ENCODE measurements around the gene ABHD14A. TPM values are rescaled to one million over a fixed set of nuclear protein-coding genes. Genes with fewer than 3 reads are reported as not detected.

ABHD14A gene
- total RNA-seq, 4 donors from 2014 or later = 3.9 to 11.6 (median 7.7) TPM

DNA sequence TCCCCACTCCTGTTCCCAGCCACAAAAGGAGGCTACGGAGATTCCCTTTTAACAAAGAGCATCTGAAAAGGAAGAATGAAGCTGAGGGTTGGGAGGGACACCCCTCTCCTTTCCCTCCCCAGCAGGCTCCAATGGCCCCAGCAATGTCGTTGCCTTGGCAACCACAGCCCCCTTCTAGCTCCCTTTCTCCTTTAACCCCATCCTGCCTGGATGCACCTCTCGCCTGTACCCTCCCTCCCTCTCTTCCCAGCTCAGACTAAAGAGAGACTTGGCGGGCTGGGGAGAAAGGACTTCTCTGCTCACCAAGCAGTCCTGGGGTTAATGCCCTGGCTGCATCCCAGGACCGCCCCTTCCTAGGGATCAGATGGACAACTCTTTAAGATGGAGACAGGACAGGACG, 27.9 kb downstream of the ABHD14A start:
- Histone ChIP-seq H3K9me3 (no peaks in the 10 kb centered on the region), H3K36me3 (no peaks in the 10 kb centered on the region), H3K4me1 (peaks cover 0 to 19% (median 3%) of the 10 kb centered on the region in 4 donors), H3K27ac (no peak overlapping the region), H3K27me3 (no peaks in the 10 kb centered on the region), H3K4me3 (no peak overlapping the region)
- no peak for DNase-seq
- TF ChIP-seq, protein P1, sequence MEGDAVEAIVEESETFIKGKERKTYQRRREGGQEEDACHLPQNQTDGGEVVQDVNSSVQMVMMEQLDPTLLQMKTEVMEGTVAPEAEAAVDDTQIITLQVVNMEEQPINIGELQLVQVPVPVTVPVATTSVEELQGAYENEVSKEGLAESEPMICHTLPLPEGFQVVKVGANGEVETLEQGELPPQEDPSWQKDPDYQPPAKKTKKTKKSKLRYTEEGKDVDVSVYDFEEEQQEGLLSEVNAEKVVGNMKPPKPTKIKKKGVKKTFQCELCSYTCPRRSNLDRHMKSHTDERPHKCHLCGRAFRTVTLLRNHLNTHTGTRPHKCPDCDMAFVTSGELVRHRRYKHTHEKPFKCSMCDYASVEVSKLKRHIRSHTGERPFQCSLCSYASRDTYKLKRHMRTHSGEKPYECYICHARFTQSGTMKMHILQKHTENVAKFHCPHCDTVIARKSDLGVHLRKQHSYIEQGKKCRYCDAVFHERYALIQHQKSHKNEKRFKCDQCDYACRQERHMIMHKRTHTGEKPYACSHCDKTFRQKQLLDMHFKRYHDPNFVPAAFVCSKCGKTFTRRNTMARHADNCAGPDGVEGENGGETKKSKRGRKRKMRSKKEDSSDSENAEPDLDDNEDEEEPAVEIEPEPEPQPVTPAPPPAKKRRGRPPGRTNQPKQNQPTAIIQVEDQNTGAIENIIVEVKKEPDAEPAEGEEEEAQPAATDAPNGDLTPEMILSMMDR (IDR thresholded peaks at IDR 0.05) = no peak
- TF ChIP-seq POLR2A (IDR thresholded peaks at IDR 0.05) = no peak

DNA sequence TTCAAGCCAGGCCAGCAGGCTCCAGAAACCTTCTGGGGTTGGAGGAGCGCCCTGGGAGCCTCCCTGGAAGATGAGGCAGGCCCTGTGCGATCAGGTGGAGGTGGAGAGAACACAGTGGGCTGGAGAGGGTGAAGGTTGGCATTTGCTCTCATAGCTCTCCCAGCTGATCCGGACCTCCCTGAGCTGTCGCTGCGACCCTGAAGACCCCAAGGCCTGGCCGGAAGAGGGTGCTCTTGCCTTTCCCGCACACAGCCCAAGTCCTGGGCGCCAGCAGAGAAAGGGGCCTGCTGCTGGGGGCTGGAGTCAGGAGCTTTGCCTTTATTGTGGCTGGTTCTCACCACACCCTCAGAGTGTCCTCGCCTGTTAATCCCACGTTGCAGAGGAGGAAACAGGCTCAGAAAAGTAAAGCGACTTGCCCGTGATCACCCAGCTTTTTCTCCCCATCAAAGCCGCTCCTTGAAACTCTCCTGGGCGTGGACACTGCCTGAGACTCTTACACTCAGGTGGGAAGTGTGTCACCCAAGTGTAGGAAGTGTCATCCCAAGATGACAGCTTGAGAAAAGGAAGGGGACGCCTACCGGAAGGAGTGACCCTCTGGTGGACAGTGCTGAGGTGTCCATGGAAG, 29.4 kb downstream of the ABHD14A start:
- no peak overlapping the region for H3K27ac ChIP-seq
- DNase-seq = no peak

DNA sequence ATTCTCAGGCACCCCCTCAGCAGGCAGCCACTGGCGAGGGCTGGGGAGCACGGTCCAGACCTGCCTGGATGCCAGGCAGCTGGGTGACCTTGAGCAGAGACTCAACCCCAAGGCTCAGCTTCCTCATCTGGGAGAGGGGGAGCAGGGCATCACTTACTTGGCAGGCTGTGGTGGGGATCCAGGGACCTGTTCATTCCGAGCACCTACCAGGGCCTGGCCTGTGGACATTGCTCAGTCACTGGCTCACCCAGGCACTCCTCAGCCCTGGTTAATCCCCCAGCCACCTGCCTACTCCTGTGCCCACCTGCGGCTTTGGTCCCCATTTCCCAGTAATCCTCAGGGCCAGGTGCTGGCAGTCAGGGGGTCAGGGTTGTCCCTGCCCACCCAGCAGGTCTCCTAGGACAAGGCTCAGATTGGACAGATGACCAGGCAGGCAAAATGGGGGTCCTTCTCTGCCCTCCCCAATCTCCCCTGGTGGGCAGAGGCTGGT, 30.1 kb downstream of the ABHD14A start:
- DNase-seq = no peak
- Histone ChIP-seq H3K4me3 (no peak overlapping the region), H3K9me3 (no peaks in the 10 kb centered on the region), H3K4me1 (peaks cover 0 to 19% (median 3%) of the 10 kb centered on the region in 4 donors), H3K27ac (peak overlapping the region in 2 of 4 donors; percentile 3 to 4), H3K36me3 (no peaks in the 10 kb centered on the region), H3K27me3 (no peaks in the 10 kb centered on the region)
- TF ChIP-seq POLR2A (IDR thresholded peaks at IDR 0.05) = no peak
- TF ChIP-seq, protein P1 (IDR thresholded peaks at IDR 0.05) = no peak

More for the DNA sequence above, 29.4 kb downstream of the ABHD14A start:
- Histone ChIP-seq H3K4me1 (peaks cover 0 to 19% (median 3%) of the 10 kb centered on the region in 4 donors), H3K9me3 (no peaks in the 10 kb centered on the region), H3K36me3 (no peaks in the 10 kb centered on the region), H3K4me3 (no peak overlapping the region), H3K27me3 (no peaks in the 10 kb centered on the region)
- no peak for TF ChIP-seq POLR2A (IDR thresholded peaks at IDR 0.05)
- TF ChIP-seq, protein P1 (IDR thresholded peaks at IDR 0.05) = peak in 1 of 6 experiments; percentile 22

DNA sequence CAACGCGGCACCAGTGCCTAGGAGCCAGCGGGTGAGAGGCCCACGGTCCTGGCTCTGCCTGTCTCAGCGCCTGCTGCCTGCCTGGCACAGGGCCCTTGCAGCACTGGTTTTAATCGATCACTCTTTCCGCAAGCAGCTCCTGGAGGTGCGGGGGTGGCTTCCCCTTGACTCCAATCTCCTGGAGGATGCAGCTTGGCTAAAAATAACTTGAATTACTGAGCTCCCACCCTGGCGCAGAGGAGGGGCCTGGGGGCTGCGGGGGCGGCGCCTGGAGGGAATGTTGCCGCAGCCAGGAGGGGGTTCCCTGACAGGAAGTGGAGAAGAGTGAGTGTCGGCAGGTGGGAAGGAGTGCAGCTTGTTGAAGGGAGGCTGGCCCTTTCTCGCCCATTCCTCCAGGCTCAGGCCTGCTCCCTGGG, 30.7 kb downstream of the ABHD14A start:
- Histone ChIP-seq H3K4me1 (peaks cover 0 to 19% (median 3%) of the 10 kb centered on the region in 4 donors), H3K4me3 (no peak overlapping the region), H3K36me3 (no peaks in the 10 kb centered on the region), H3K27me3 (no peaks in the 10 kb centered on the region), H3K9me3 (no peaks in the 10 kb centered on the region), H3K27ac (peak overlapping the region in 2 of 4 donors; percentile 3 to 4)
- no peak for DNase-seq
- TF ChIP-seq POLR2A (IDR thresholded peaks at IDR 0.05) = no peak
- TF ChIP-seq, protein P1 (IDR thresholded peaks at IDR 0.05) = no peak

DNA sequence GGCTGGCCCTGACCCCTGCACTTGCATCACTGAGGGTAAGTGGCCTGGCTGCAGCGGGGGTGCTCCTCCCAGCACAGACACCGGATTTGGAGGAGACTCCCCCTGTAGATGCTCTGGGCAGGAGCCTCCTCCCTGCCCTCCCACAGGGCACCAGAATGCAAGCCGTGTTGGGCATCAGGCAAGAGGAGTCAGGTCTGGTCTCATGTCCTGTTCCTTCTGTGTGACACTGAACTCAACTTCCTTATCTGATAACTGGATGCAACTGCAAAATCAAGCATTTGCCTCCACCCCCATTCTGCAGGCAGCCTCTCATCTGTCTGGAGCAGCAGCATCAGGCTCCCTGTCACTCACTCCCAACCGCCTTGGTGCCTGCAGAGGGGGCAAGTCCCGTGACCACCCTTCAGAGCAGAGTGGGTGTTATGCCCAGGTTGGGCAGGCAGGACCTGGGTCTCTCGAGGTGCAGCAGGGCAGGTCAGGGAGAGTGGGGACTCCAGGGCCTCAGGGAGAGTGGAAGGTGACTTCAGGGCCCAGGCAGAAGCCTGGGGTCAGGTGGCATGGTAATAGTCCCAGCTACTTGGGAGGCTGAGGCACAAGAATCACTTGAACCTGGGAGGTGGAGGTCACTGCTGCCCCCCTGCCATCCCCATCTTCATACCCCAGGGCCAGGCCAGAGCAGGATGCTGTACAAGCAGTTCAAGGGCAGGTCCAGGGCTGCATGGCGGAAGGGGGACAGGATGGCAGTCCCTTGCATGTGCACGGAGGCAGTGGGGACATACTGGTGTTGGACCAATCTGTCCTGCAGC, 31.4 kb downstream of the ABHD14A start:
- TF ChIP-seq POLR2A (IDR thresholded peaks at IDR 0.05) = no peak
- TF ChIP-seq, protein P1 (IDR thresholded peaks at IDR 0.05) = no peak
- Histone ChIP-seq H3K27me3 (no peaks in the 10 kb centered on the region), H3K9me3 (no peaks in the 10 kb centered on the region), H3K36me3 (no peaks in the 10 kb centered on the region), H3K27ac (peak overlapping the region in 2 of 4 donors; percentile 3 to 4), H3K4me3 (no peak overlapping the region), H3K4me1 (peaks cover 0 to 19% (median 3%) of the 10 kb centered on the region in 4 donors)
- DNase-seq = no peak

All from Peyer's patch (tissue), 4 donors.